Measurements from ENCODE around the gene RASGRP2. TPM values are rescaled to one million over a fixed set of nuclear protein-coding genes. Genes with fewer than 3 reads are reported as not detected.

RASGRP2 gene
- total RNA-seq, 1 donor from 2014 or later = 38.4 TPM

GRCh38 chr11:64746486-64746885, 2.5 kb upstream of the RASGRP2 start:
- intact Hi-C loops (cut with DNase I) = no loop called here

DNA sequence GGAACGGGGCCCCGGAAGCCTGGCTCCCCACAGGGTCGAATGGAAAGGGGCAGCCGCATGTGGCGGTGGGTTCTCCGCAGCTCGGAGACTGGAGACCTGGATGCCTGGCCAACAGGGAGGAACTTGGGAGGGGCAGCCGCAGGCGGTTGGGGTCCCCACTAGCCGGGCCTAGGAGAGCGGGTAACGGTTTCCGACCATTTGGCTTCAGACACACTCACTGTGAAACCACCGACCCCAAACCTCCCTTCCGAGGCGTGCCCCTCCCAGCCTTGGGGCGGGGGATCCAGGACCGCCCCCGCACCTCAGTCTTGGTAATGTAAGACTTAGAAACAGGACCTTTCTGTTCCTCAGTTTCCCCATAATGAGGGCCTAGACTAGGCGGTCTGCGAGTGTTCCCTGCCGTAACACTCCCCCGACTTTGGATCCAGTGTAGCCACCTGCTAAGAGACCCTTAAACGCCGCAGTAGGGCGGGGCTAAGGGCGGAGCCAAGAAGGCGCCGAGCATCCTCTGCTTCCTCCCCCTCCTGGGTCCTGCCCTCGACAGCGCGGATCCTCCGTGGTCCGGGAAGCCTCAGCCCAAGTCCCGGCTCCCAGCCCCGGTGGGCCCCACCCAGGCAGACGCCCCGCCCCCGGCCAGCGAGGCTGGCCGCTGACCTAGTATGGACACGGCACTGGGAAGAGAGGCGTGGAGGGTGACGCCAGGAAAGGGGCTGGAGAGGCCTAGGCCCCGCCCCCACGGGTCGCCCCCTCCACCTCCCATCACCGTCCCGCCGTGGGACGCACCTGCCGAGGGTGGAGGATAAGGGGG, 1.8 kb upstream of the RASGRP2 start:
- DNase-seq = peak; percentile 94
- peak; percentile 64 for ATAC-seq (ENCODE audit: poor library complexity)
- intact Hi-C loops (cut with DNase I) = no loop called here

More at GRCh38 chr11:64746486-64746885, 2.5 kb upstream of the RASGRP2 start:
- DNase-seq (no peak), ATAC-seq (ENCODE audit: poor library complexity) (no peak)

DNA sequence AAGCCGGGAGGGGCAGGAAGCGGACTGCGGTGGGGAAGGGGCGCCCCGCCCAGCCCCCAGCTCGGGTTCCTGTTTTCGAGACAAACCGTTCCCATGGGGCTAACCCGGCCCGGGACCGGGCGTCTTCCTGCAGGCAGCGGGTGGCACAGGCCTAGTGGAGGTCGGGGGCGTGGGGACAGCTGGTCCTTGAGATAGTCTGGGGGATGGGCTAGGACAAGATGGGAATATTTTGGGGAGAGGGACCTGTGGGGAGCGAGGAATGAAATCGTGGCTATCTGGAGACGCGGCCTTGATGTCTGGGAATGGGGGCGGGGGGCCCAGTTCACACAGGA, 1.2 kb upstream of the RASGRP2 start:
- ATAC-seq (ENCODE audit: poor library complexity) (peak; percentile 6), DNase-seq (peak; percentile 93)
- intact Hi-C loops (cut with DNase I) = no loop called here

DNA sequence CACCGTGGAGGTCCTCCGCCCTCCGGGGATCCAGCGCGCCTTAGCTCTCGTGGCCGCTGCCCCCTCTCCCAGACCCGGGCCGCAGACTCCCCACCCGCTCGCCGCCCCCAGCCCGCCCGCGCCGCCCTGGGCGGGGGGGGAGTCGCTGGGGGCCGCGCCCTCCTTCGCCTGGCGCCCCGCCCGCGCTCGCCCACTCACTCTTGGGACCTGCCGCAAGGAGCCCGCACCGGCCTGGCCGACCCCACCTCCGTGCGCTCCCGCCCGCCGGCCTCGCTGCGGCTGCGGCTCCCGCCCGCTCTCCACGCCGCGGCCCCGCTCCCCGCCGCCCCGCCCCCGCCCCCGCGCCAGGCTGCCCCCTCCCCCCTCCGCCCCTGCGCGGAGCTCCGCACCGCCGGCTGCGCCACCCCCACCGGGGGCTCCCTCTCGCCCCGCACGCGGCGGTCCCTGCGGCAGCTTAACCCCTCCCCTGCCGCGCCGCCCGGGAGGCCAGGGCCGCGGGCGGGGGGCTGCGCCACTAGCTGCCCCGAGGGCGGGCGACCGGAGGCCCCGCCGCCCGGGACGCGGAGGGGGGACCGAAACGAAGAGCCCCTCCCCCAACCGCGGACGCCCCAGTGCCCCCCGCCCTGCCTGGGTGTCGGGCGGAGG, 724 bp upstream of the RASGRP2 start:
- ATAC-seq (ENCODE audit: poor library complexity) (no peak), DNase-seq (peak; percentile 62)
- intact Hi-C loops (cut with DNase I) = no loop called here

- DNase-seq = peak; percentile 91
- intact Hi-C loops (cut with DNase I) = no loop called here
Measured at GRCh38 chr11:64742889-64743590, 902 bp downstream of the RASGRP2 start.

GRCh38 chr11:64742087-64742888, 1.7 kb downstream of the RASGRP2 start:
- DNase-seq (peak; percentile 59), ATAC-seq (ENCODE audit: poor library complexity) (no peak)
- intact Hi-C loops (cut with DNase I) = no loop called here

More at GRCh38 chr11:64742889-64743590, 902 bp downstream of the RASGRP2 start:
- ATAC-seq (ENCODE audit: poor library complexity) = peak; percentile 68

DNA sequence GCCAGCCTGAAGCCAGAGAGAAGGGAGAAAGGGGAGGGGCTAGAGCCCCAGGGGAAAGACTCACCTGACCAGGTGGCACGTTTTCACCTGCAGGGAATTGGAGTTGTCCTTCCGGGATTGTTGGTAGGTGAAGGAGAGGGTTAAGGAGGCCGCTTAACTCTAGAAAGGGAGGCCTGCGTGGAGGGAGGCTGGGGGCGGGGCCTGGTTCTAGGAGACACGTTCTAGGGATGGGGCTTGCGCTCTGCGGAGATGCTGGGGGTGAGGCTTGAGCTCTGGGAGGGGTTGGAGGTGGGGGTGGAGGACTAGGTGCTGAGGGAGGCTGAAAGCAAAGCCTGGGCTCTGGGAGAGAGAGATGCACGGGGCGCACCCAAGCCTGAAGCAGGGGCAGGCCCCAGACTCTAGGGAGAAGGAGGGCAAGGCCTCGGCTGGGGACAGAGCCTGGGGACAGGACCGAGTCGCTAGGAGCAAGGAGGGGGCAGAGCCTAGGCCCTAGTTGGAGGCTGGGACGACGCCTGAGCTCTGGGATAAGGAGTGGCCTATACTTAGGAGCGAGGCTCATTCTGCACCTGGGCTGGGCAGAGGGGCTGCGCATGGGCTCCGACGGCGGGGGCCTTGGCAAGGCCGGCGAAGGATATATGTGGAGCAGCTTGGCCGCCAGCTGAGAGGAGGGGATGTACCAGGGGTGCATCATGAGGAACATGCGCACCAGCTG, 2.4 kb downstream of the RASGRP2 start:
- DNase-seq = no peak
- ATAC-seq (ENCODE audit: poor library complexity) = no peak
- intact Hi-C loops (cut with DNase I) = no loop called here

GRCh38 chr11:64739871-64740270, 4.1 kb downstream of the RASGRP2 start:
- intact Hi-C loops (cut with DNase I) = no loop called here
- ATAC-seq (ENCODE audit: poor library complexity) = no peak
- DNase-seq = no peak

- intact Hi-C loops (cut with DNase I) = no loop called here
- DNase-seq (no peak), ATAC-seq (ENCODE audit: poor library complexity) (no peak)
Measured at GRCh38 chr11:64736654-64737053, 7.3 kb downstream of the RASGRP2 start.

DNA sequence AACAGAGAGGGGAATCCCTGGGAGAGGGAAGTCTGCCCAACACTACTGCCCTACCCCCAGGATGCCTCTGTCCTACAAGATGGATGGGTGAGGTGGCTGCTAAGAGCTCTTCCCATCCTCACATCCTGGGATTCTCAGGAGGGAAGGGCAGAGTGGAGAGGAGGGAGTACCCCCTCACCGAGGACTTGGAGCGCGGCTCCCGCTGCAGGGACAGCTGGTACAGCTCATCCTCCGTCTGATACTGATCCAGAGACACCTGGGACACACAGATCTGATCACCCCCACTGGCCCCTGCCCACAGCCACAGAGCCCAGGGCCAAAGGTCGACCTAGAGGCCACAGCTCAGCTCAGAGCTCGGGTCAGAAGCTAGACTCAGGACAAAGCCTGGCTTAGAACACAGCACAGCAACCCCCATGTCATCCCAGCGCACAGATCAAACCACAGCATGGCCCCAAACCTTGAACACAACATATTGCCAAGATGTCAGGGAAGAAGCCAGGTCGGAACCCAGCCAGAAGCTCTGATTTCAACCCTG, 8.2 kb downstream of the RASGRP2 start:
- DNase-seq (no peak), ATAC-seq (ENCODE audit: poor library complexity) (no peak)
- intact Hi-C loops (cut with DNase I) = no loop called here

DNA sequence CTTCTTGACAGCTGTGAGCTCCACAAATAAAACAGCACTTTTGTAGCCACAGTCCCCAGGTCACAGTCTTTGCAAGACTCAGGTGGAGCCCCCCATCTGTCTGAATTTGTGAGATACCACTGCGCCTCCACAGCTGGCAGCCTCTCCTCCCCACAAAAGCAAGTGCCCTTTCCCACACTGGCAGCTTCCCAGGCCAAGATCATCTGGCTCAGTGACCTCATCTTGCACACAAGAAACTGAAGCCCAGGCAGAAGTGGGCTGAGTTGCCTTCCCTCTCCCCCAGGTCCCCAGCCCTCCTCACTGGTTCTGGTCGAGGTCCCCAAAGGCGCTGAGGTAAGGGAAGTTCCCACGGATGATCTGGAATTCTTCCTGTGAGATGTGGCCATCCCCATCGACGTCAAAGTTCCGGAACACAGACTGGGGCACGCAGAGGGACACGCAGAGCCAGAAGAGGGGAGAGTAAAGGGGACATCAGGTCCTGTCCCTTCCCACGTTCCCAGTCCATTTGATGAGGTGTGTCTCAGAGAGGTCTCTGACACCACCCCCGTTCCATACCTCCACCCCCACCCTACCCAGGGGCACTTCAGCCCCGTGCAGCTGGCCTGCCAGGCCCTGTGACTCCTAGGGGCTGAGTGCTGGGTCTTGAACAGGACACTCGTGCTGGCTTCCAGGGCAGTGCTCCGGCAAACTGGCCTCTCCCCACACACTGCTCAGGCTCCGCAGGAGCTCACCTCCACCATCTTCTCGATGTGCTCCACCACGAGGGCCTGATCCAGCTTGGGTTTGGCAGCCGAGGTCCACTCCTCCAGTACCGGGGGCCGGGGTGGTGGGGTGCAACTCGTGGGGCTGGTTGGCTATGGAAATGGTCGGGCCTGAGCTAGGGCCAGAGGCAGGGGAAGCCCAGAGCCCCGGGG, 8.9 kb downstream of the RASGRP2 start:
- ATAC-seq (ENCODE audit: poor library complexity) (peak; percentile 44), DNase-seq (no peak)
- intact Hi-C loops (cut with DNase I) = no loop called here

- intact Hi-C loops (cut with DNase I) = no loop called here
- DNase-seq (no peak), ATAC-seq (ENCODE audit: poor library complexity) (no peak)
Measured at GRCh38 chr11:64731601-64732000, 12.3 kb downstream of the RASGRP2 start.

GRCh38 chr11:64729851-64730382, 14.0 kb downstream of the RASGRP2 start:
- intact Hi-C loops (cut with DNase I) = no loop called here
- peak; percentile 48 for DNase-seq
- no peak for ATAC-seq (ENCODE audit: poor library complexity)

GRCh38 chr11:64728757-64729365, 15.1 kb downstream of the RASGRP2 start:
- ATAC-seq (ENCODE audit: poor library complexity) = no peak
- intact Hi-C loops (cut with DNase I) = no loop called here
- peak; percentile 21 for DNase-seq

DNA sequence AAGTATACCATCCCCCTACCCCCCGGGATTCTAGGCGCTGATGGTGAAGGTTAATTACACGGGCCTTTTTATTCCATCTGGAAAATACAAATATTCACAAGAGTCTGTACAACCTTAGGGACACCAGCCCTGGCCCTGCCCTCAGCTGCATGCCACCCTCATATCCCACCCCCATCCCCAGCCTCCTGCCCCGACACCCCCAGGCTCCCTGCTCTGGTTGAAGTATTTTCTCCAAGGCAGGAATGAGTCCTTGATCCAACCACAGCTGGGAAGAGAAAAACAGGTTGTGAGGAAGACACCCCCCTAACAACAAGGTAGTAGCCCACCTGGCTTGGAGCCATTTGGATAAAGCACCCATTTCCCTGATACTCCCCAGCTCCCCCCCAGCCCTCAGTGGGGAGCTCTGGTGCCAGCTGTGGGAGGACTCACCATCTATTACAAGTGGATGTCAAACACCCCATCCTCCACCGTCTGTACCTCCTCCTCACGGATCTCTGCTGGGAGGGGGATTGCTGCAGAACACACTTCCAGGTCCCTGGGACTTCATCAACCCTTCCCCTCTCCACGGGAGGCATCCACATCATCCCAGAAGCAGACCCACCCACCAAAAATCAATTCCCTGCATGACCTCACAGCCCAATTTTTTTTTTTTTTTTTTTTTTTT, 16.9 kb downstream of the RASGRP2 start:
- intact Hi-C loops (cut with DNase I) = no loop called here
- peak; percentile 10 for DNase-seq
- no peak for ATAC-seq (ENCODE audit: poor library complexity)

DNA sequence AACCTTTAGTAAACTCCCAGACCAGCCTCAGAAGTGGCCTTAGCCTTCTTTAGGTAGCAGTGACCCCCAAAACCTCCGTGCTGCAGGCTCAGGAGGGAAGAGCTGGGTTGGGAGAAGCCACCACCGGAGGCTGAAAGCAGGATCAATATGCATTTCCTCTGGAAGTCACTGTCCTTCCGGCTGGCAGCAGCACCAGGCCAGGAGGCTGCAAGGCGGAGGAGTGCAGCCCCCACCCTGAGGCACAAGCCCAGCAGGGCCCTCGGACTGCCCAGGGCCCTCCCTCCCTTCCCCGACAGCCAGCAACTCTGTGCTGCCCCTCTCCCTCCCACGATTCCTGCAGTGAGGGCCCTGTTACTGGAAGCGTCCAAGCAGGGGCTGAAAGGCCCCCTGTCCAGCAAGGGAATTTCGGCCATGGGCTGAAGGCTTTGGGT, 17.7 kb downstream of the RASGRP2 start:
- DNase-seq = peak; percentile 12
- no peak for ATAC-seq (ENCODE audit: poor library complexity)
- intact Hi-C loops (cut with DNase I) = no loop called here
